ENCODE results near the gene REL. TPM values are rescaled to one million over a fixed set of nuclear protein-coding genes. Genes with fewer than 3 reads are reported as not detected.
A peak's percentile ranks its signal among the peaks of the same experiment; 100 is the strongest.

Gene REL
- 64.7 TPM for polyA plus RNA-seq

DNA sequence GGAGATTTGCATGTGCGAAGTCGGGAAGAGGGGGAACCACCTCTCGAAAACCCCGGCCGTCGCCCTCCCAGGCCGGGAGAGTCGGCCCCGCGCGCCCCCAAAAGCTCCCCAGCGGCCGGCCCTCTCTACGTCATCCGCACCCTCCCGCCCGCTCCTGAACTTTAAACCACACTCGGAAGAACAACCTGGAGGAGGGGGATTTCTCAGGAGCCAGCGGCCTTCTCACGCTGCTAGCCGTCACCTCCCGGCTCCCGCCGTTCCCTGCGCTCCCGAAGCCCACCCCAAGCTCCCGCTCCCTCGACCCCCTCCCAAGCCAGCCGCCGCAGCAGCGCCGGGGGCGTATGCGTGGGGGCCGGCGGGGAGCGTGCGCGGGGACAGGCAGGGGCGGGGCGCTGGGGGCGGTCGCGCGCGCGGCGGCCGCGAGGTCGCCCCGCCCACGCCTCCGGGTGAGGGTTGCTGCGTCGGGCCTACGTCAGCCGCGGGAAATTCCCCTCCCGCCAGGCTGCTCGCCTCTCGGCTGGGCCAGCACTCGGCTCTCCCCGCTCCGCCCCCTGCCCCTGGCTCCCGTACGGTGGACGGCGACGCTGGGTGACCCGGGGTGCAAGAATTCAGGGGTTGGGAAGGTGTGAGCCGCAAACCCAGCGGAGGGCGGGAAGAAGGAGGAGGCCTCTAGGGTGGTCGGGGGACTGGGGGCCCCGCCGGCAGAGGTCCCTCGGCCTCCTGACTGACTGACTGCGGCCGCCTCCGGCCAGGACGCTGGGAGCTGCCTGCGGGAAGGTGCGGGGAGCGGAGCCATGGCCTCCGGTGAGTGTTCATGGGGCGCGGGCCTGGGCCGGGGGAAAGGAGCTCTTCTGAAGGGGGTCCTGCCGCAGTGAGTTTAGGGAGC lies at the start of gene REL:
TSS of gene REL (plus strand) at position 528 of the 886 bp plus-strand sequence. CDS start at position 795, 267 bp downstream.
- Mint-ChIP-seq H3K27me3 (no peaks in the 10 kb centered on the region), H3K4me3 (peak within 1 kb of the TSS; percentile 96 to 99 (median 98))

GRCh38 chr2:60831921-60832320 lies 49.5 kb upstream of the REL start:
- no peaks in the 10 kb centered on the region for H3K27me3 Mint-ChIP-seq
- no peaks in the 10 kb centered on the region for H3K9me3 Mint-ChIP-seq
- no peaks in the 10 kb centered on the region for H3K36me3 Mint-ChIP-seq
- H3K4me1 Mint-ChIP-seq = peaks cover 22 to 39% (median 31%) of the 10 kb centered on the region in 3 donors
- H3K27ac Mint-ChIP-seq = no peak overlapping the region
- no peak overlapping the region for H3K4me3 Mint-ChIP-seq

More for the DNA sequence above, at the start of gene REL:
- peaks cover 17 to 53% (median 23%) of the 10 kb centered on the region in 3 donors for H3K4me1 Mint-ChIP-seq
- H3K9me3 Mint-ChIP-seq = no peaks in the 10 kb centered on the region
- H3K27ac Mint-ChIP-seq = peak within 1 kb of the TSS; percentile 93 to 100 (median 97)
- H3K36me3 Mint-ChIP-seq = peaks cover 2% of the 10 kb centered on the region

GRCh38 chr2:60832621-60833020 lies 48.8 kb upstream of the REL start:
- H3K9me3 Mint-ChIP-seq = no peaks in the 10 kb centered on the region
- H3K4me3 Mint-ChIP-seq = peak overlapping the region in 1 of 4 donors; percentile 18
- peaks cover 29 to 39% (median 34%) of the 10 kb centered on the region in 3 donors for H3K4me1 Mint-ChIP-seq
- no peaks in the 10 kb centered on the region for H3K27me3 Mint-ChIP-seq
- peak overlapping the region in 1 of 3 donors; percentile 52 for H3K27ac Mint-ChIP-seq
- no peaks in the 10 kb centered on the region for H3K36me3 Mint-ChIP-seq

DNA sequence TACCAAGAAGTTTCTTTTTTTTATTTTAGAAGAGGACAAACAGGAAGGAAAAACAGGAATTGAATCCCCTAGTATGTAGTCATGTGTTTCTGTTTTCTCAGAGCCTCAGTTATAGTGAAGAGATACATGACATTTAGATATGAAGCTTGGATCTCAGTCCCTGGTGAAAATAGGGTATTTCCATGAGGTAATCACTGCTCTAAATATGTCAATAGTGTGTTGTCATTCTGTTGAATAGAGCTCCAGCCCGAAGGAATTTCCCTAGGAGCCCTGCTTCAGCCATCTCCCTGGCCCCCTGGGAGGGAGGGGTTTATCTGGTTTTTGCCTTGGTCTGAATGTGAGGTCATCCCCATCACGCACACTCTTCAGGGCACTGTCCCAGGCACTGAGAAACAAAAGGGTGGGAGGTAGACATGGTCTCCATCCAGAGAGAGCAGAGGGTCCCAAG lies 47.1 kb upstream of the REL start:
- Mint-ChIP-seq H3K4me1 (peaks cover 41 to 50% (median 44%) of the 10 kb centered on the region in 3 donors), H3K36me3 (no peaks in the 10 kb centered on the region), H3K4me3 (peak overlapping the region in 3 of 4 donors; percentile 20 to 79 (median 67)), H3K27me3 (no peaks in the 10 kb centered on the region), H3K27ac (peak overlapping the region; percentile 19 to 97 (median 82)), H3K9me3 (no peaks in the 10 kb centered on the region)

- Mint-ChIP-seq H3K9me3 (no peaks in the 10 kb centered on the region), H3K4me3 (peak overlapping the region in 1 of 4 donors; percentile 67), H3K27ac (no peak overlapping the region), H3K36me3 (no peaks in the 10 kb centered on the region), H3K27me3 (no peaks in the 10 kb centered on the region), H3K4me1 (peaks cover 56 to 59% (median 58%) of the 10 kb centered on the region in 3 donors)
Observed at GRCh38 chr2:60836491-60836890, 44.9 kb upstream of the REL start.

- H3K36me3 Mint-ChIP-seq = no peaks in the 10 kb centered on the region
- H3K9me3 Mint-ChIP-seq = no peaks in the 10 kb centered on the region
- no peaks in the 10 kb centered on the region for H3K27me3 Mint-ChIP-seq
- H3K4me3 Mint-ChIP-seq = peak overlapping the region in 1 of 4 donors; percentile 65
- H3K27ac Mint-ChIP-seq = peak overlapping the region in 1 of 3 donors; percentile 15
- H3K4me1 Mint-ChIP-seq = peaks cover 56 to 59% (median 58%) of the 10 kb centered on the region in 3 donors
Observed at GRCh38 chr2:60837123-60837522, 44.3 kb upstream of the REL start.

- H3K27me3 Mint-ChIP-seq = no peaks in the 10 kb centered on the region
- H3K9me3 Mint-ChIP-seq = no peaks in the 10 kb centered on the region
- H3K4me1 Mint-ChIP-seq = peaks cover 63 to 68% (median 64%) of the 10 kb centered on the region in 3 donors
- H3K4me3 Mint-ChIP-seq = peak overlapping the region in 3 of 4 donors; percentile 58 to 86 (median 78)
- no peaks in the 10 kb centered on the region for H3K36me3 Mint-ChIP-seq
- H3K27ac Mint-ChIP-seq = peak overlapping the region in 2 of 3 donors; percentile 32 to 91
Observed at GRCh38 chr2:60838481-60838880, 42.9 kb upstream of the REL start.

GRCh38 chr2:60839126-60839813 lies 42.1 kb upstream of the REL start:
- no peaks in the 10 kb centered on the region for H3K36me3 Mint-ChIP-seq
- H3K27ac Mint-ChIP-seq = peak overlapping the region; percentile 91 to 94 (median 91)
- peak overlapping the region; percentile 39 to 86 (median 75) for H3K4me3 Mint-ChIP-seq
- no peaks in the 10 kb centered on the region for H3K27me3 Mint-ChIP-seq
- H3K9me3 Mint-ChIP-seq = no peaks in the 10 kb centered on the region
- peaks cover 62 to 66% (median 63%) of the 10 kb centered on the region in 3 donors for H3K4me1 Mint-ChIP-seq

DNA sequence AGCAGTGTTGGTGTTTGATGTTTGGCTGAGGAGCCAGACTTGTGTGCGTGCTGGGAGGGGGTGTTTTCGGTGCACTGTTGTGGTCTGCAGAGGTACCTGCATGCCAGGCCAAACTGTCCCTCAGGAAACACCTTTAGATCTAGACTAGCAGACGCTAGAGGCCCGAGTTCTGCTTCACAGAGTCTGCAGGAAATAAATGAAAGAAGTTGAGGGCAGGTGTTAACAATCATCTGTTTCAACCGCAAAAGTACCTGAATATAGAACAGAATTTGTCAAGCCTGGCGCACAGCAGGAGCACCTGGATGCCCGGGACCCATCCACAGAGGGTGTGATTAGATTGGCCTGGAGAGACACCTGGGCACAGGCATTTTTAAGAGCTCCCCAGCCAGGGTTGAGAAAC lies 40.5 kb upstream of the REL start:
- H3K27ac Mint-ChIP-seq = peak overlapping the region; percentile 91 to 94 (median 94)
- peaks cover 0 to 2% (median 0%) of the 10 kb centered on the region in 3 donors for H3K9me3 Mint-ChIP-seq
- peak overlapping the region; percentile 73 to 88 (median 79) for H3K4me3 Mint-ChIP-seq
- H3K36me3 Mint-ChIP-seq = peaks cover 3% of the 10 kb centered on the region
- no peaks in the 10 kb centered on the region for H3K27me3 Mint-ChIP-seq
- H3K4me1 Mint-ChIP-seq = peaks cover 55 to 62% (median 62%) of the 10 kb centered on the region in 3 donors

GRCh38 chr2:60843006-60843405 lies 38.4 kb upstream of the REL start:
- Mint-ChIP-seq H3K4me1 (peaks cover 42 to 53% (median 44%) of the 10 kb centered on the region in 3 donors), H3K9me3 (peaks cover 0 to 2% (median 0%) of the 10 kb centered on the region in 3 donors), H3K36me3 (peaks cover 3% of the 10 kb centered on the region), H3K27me3 (no peaks in the 10 kb centered on the region), H3K4me3 (peak overlapping the region in 3 of 4 donors; percentile 18 to 76 (median 72)), H3K27ac (peak overlapping the region; percentile 46 to 64 (median 58))

DNA sequence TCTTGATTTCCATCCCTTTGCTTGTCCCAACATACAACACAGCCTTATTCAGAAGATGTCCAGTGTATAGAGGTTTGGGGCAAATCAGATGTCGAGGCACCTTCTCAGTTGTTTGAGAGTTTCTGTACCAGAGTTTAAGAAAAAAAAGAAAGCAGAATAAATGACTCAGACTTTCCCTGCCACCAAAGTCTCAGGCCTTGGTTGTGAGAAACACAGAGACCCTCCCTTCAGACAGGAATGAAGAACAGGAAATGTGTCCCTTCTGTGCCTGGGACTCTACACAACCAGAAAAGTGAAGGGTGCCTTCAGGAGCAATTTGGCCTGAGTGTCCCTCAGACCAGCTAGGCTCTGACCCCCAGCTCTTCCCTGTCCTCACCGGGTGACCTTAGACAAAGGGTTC lies 37.3 kb upstream of the REL start:
- no peak overlapping the region for H3K4me3 Mint-ChIP-seq
- no peaks in the 10 kb centered on the region for H3K27me3 Mint-ChIP-seq
- no peak overlapping the region for H3K27ac Mint-ChIP-seq
- H3K4me1 Mint-ChIP-seq = peaks cover 35 to 48% (median 36%) of the 10 kb centered on the region in 3 donors
- peaks cover 3% of the 10 kb centered on the region for H3K36me3 Mint-ChIP-seq
- H3K9me3 Mint-ChIP-seq = peaks cover 0 to 2% (median 0%) of the 10 kb centered on the region in 3 donors

GRCh38 chr2:60847854-60848253 lies 33.5 kb upstream of the REL start:
- Mint-ChIP-seq H3K4me1 (peaks cover 11 to 29% (median 13%) of the 10 kb centered on the region in 3 donors), H3K27ac (peak overlapping the region in 1 of 3 donors; percentile 33), H3K4me3 (no peak overlapping the region), H3K9me3 (peaks cover 0 to 2% (median 0%) of the 10 kb centered on the region in 3 donors), H3K27me3 (no peaks in the 10 kb centered on the region), H3K36me3 (peaks cover 4% of the 10 kb centered on the region)

DNA sequence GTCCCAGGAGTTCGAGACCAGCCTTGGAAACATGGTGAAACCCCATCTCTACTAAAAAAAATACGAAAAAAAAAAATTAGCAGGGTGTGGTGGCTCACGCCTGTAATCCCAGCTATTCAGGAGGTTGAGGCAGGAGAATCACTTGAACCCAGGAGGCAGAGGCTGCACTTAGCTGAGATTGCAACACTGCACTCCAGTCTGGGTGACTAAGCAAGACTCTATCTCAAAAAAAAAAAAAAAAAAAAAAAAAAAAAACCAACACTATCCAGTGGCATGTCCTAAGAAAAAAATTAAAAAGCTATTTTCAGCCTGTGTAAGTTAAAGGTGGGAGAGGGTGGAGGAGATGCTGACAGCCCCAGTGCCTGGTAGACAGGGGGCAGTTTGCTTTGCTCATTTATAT lies 32.2 kb upstream of the REL start:
- no peak overlapping the region for H3K27ac Mint-ChIP-seq
- peaks cover 0 to 2% (median 0%) of the 10 kb centered on the region in 3 donors for H3K9me3 Mint-ChIP-seq
- no peak overlapping the region for H3K4me3 Mint-ChIP-seq
- peaks cover 6% of the 10 kb centered on the region for H3K36me3 Mint-ChIP-seq
- H3K4me1 Mint-ChIP-seq = peaks cover 0 to 17% (median 1%) of the 10 kb centered on the region in 3 donors
- H3K27me3 Mint-ChIP-seq = no peaks in the 10 kb centered on the region

DNA sequence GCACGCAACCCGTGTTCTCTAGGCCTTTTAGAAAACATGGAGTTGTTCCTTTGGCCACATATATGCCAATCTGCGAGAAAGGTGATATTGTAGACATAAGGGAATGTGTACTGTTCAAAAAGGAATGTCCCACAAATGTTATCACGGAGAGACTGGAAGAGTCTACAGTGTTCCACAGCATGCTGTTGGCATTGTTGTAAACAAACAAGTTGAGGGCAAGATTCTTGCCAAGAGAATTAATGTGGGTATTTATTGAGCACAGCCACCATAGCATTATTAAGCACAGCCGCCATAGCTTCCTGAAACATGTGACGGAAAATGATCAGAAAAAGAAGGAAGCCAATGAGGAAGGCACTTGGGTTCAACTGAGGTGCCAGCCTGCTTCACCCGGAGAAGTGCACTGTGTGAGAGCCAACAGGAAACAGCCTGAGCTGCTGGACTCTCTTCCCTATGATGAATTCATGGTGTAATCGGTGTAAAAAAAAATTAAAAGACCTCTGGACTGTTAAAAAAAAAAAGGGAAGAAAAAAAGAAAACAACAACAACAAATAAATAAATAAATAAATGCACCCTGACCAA lies 29.0 kb upstream of the REL start:
- Mint-ChIP-seq H3K27ac (no peak overlapping the region), H3K4me1 (peaks cover 9 to 22% (median 9%) of the 10 kb centered on the region in 3 donors), H3K36me3 (peaks cover 3% of the 10 kb centered on the region), H3K27me3 (no peaks in the 10 kb centered on the region), H3K9me3 (no peaks in the 10 kb centered on the region), H3K4me3 (no peak overlapping the region)

Data from IgD-negative memory B cell (primary cell).